GM19351 (cell line): ENCODE measurements around the gene ANXA2.

Experiments
- ATAC-seq: cut with Tn5 transposase; IDR thresholded peaks from one replicate; pipeline ENCODE4 v1.9.1; 2021; ENCODE audit warnings: mild to moderate bottlenecking, moderate library complexity; ENCODE audit not compliant: unreplicated experiment

The ANXA2 gene

DNA sequence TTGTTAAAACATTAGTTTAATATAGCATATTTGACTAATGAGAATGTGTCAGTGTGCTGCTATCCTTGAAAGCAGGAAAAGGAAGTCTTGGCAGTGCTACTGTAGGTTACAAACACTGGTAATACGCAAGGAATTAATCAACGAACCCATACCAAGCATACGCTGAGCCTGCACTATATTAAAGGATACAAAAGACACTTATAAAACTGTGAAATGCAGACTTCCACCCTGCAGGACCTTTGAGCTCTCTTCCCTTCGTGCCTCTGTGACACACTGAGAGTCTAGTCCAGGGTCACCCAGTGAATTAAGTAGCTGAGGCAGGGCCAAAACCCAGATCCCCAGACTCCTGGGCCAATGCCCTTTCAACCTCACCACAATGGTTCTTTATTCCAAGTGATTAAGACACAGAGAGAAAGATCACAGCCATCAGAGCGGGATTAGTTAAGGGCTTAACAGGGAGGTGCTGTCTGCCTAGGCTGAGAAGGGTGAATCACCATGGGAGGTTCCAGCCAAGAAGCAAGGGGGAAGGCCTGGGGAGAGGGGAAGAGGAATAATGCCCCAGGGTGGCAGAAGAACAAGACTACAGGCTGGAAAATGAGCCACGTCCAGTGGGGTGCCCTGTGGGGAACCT lies 6.8 kb downstream of the ANXA2 start:
- no peak for ATAC-seq

DNA sequence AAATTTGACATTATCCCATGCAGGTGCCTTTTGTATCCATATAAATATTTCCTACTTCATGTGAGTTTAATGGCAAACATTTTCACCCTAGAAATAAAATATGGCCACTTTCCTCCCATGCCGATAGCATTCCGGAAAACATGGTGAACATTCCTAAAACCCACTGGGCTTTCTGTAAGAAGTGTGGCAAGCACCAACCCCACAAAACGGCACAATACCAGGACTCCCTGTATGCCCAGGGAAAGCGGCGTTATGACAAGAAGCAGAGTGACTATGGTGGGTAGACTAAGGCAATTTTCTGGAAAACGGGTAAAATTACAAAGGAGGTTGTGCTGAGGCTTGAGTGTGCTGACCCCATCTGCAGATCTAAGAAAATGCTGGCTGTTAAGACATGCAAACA lies 7.6 kb downstream of the ANXA2 start:
- ATAC-seq = no peak

DNA sequence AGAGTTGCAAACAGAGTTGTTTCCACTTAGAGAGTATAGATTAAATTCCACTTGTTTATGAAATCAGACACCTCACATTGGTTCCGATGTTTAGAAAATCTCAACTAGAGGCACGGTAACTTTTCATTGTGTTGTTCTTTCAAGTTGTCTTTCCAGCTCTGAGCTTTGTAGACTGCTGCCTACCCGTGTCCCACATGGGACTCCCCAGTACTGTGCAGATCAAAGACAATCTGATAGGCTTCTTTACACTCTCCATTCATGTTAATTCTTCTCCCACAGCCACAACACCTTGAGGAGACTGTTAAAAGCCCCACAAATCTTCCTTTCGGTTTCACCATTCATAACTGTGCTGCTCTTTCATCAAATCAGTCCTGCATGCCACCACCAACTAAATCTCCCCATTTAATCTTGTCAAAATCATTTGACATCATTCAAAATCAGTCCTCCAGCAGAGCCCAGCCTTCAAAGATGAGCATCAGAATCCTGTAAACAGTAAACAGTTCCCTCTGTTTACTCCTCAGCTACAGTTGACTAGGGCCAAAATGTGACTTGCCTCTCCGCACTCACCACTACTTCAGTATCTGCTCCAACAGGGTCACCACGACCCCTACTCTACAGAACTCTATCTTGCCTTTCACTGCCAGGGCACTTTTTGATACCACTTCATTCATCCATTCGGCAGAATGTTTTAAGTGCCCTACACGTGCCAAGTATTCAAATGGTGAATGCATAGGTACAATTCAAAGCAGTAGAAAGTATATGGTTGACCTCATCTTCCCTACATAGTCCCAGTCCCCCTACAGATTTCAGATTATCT lies 8.3 kb downstream of the ANXA2 start:
- peak; percentile 92 for ATAC-seq

DNA sequence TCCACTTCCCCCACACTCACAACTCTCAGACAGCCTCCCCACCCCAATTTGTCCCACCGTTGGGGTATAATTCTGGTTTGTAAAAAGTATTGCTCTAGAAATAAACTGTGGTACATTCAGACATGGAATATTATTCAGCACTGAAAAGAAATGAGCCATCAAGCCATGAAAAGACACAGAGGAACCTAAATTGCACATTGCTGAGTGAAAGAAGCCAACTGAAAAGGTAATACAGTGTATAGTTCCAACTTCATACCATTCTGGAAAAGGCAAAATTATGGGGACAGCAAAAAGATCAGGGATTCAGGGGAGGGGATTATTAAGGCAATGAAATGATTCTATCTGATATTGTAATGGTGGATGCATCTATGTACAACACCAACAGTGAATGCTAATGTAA lies 10.5 kb downstream of the ANXA2 start:
- no peak for ATAC-seq

- ATAC-seq = no peak
Observed at GRCh38 chr15:60386615-60387014, 11.2 kb downstream of the ANXA2 start.

DNA sequence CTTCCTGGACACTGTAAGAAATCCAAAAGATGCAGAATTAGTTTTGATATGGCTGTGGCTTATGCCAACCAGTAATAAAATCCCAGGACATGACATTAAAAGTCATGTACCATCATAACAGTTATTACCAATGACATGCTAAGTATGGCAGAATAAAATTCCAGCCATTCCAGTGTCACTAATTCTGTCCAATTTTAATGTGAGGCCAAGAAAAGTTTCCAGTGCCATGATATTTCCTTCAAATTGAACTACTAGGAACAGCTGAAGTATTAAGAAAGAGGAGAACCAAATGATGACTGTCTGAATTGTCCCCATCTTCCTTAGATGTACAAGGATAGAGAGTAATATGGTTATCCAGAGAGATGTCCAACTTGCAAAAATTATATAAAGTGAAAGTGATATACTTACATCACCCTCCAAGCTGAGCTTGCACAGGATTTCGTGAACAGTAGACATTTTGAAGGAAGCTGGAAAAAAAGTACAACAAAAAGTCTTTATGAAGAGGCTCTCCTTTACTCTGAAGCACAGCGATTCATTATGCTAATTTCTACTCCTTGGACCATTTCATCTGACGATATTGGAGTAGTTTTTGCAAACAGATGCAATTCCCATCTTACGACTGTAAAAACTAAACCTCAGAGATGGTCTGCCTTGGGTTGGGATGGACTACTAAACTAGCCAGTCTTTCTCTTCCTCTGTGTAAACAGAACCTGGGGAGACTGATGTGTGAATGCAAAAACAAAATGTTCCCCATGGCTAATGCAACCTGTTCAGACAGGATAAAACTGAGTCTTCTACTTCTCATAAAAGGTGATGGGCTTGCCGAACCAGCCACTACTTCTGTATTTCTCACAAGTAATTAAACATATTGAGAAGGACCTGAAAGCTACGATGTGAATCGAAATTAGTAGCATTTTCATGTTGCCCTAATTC lies 11.9 kb downstream of the ANXA2 start:
- ATAC-seq = no peak

DNA sequence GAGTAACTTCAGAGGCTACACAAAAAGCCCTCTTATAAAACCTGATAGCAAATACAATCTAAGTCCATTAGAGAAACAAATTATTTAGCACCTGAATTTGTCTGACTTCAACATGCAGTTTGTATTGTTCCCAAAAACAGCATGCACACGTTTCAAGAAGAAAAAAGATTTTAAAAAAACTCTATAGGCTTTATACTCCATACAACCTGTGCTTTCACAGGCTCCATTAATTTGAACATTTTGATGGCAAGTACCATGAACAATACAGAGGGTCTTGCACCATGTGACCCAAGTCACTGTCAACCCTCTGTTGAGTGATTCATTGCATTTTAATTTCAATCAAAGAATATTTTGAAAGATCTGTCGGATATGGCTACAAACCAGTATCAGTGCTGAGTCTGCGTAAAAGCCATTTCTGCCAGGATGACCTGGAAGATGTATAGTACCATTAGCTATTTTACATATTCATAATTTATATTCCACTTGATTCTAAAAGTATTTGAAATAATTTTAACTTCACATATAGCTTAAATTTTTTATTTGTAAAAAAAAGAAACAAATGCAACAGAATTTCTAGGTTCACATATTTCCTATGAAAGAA lies 13.2 kb downstream of the ANXA2 start:
- no peak for ATAC-seq

GRCh38 chr15:60384053-60384452 lies 13.7 kb downstream of the ANXA2 start:
- ATAC-seq = no peak

- no peak for ATAC-seq
Observed at GRCh38 chr15:60382773-60383674, 14.8 kb downstream of the ANXA2 start.

GRCh38 chr15:60381148-60381788 lies 16.5 kb downstream of the ANXA2 start:
- ATAC-seq = no peak

DNA sequence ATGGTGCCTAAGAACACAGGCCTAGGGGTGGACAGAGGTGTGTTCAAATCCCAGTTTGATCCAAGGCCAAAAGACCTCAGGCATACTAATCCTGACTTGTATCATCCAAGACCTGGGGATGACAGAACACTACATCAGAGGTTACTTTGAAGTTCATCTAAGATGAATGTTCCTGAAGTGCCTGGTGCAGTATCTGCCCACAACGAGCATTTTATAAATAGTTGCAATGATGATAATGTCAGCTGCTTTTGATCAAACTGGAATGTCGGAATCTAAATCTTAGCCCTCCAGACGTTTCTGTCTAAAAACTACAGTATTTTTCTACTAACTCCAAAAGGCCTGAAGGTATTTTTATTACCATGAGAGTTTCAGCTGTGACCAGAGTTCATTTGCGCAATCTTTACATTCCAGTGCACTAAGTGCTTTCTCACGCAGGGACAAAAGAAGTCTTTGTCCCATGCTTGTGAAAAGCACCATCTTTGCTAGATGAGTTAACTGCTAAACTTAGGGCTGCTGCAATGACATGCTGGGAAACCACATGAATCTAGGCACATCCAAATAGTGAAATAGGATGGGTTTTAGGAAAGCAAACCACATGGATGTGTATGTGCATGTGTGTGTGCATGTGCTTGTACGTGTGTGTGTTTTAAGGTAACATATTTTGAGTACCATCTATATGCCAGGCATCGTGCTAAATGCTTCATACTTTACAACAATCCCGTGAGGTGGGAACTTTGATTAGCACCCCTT lies 18.1 kb downstream of the ANXA2 start:
- no peak for ATAC-seq

DNA sequence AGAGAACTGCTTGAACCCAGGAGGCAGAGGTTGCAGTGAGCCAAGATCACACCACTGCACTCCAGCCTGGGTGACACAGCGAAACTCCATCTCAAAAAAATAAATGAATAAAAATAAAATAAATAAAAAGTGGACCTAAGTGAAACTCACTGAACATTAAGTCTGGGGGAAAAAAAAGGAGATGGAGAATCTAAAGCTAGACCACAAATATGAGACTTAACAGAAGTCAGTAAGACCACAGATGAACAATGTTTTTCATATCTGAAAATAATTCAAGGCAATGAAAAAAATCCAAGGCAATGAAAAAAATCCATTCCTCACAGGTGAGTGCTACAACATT lies 18.6 kb downstream of the ANXA2 start:
- no peak for ATAC-seq

DNA sequence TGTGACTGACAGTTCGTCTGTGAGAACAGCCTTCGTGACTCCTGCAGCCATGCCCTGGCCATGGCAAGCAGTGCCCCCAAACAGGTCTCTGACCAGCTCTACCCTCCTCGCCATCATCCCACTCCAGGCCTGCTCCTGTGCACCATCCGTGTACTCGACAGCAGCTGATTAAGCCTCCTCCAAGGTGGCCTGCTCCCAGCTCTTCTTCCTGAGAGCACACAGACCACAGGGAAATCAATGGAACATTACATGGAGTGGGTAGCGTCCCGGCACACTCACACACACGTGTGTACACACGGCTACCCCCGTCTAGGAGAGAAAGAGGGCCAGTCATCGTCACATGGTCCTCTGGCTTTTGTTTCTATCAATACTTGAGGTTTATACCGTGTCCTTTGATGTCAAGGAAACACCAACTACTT lies 21.1 kb downstream of the ANXA2 start:
- no peak for ATAC-seq

DNA sequence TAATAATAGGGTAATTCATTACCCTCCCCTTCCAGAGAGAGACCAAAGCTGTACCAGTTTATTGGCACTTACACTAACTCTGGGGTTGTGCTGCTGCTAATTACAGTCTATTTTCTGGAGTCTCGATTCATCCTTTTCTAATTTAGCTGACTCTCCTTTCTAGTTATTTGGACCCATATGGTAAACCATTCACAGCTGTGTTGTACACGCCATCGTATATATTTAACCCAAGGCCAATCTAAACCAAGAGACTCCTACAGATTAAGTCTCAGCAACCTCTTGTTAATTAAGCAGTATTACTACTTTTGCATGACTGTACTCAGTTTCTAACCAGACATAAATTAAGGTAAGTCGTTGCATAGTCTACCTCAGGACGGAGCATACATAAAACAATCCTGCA lies 22.5 kb downstream of the ANXA2 start:
- ATAC-seq = no peak

DNA sequence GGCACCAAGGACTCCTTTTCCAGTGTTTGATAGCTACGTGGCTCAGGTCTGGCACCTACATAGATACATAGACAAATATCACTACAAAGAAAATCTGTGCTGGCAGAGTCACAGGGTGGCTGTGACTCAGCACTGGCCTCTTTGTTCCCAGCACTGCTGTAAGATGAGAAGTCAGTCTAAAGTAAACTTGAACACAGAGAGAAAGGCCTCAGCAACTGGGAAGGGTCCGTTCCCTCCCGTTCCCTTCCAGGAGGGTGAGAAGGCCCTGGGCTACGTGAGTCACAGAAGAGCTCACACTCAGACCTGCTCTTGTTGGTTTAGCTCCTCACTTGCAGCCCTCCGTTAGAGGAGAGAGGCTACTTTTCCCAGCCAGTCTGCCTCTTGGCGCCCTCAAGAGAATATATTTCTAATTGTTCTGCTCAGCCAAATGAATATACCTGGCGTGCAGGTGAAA lies 23.1 kb downstream of the ANXA2 start:
- ATAC-seq = no peak

- ATAC-seq = no peak
Observed at GRCh38 chr15:60374209-60374608, 23.6 kb downstream of the ANXA2 start.

- ATAC-seq = no peak
Observed at GRCh38 chr15:60373745-60374144, 24.0 kb downstream of the ANXA2 start.

GRCh38 chr15:60373327-60373726 lies 24.5 kb downstream of the ANXA2 start:
- ATAC-seq = no peak

- ATAC-seq = no peak
Observed at GRCh38 chr15:60372756-60373155, 25.0 kb downstream of the ANXA2 start.
